A673 (cell line): Measurements from ENCODE around the gene SLC11A1.

Source experiments
- CTCF ChIP-seq: fragments of 300-800, 200-600 bp; sonication (generic); conservative IDR thresholded peaks from 2 replicates; pipeline ENCODE4 v1.5.1; 2017; ENCODE audit warnings: low read depth, mild to moderate bottlenecking, antibody characterized with exemption, low read length, moderate library complexity, mixed read lengths
- EZH2 ChIP-seq: fragments of 200-600 bp; sonication (generic); IDR thresholded peaks from 2 replicates; pipeline ENCODE4 v1.6.1; 2017; ENCODE audit warnings: borderline replicate concordance, low read depth, mild to moderate bottlenecking, mixed read lengths, antibody characterized with exemption, low read length; ENCODE audit not compliant: poor library complexity, severe bottlenecking

GRCh38 chr2:218387369-218388194 lies 5.5 kb downstream of the SLC11A1 start:
- no peak for TF ChIP-seq CTCF
- TF ChIP-seq EZH2 = no peak
